Activated B cell treated with CpG ODN at 0.5 μM for 24 hours (primary cell): ENCODE measurements around the gene C5orf58. TPM values are rescaled to one million over a fixed set of nuclear protein-coding genes. Genes with fewer than 3 reads are reported as not detected.

Experiments
- ATAC-seq: fragments of 200-7000 bp; cut with Tn5 transposase; one replicate; pipeline ENCODE4 v1.10.0; 2021; ENCODE audit warnings: low read depth, mild to moderate bottlenecking, moderate library complexity
- CTCF ChIA-PET: fragments of 350-600 bp; sonication (Branson Sonifier 250); formaldehyde crosslinking; loops from one replicate; lab custom pipeline; 2021; ENCODE audit warnings: antibody characterized with exemption; lab: Charles Lee
- POLR2A ChIA-PET: fragments of 350-600 bp; sonication (Branson Sonifier 250); formaldehyde crosslinking; loops from one replicate; lab custom pipeline; 2021; ENCODE audit warnings: antibody characterized with exemption; lab: Charles Lee
- DNase-seq: peaks from one replicate; pipeline ENCODE4 v3.0.0; 2022
- H3K27ac Mint-ChIP-seq: one replicate; pipeline ENCODE4 v1.8.0; 2020; ENCODE audit warnings: mixed read lengths
- H3K27me3 Mint-ChIP-seq: one replicate; pipeline ENCODE4 v1.8.0; 2021; ENCODE audit warnings: mixed read lengths
- H3K36me3 Mint-ChIP-seq: one replicate; pipeline ENCODE4 v1.8.0; 2021; ENCODE audit warnings: low read depth, mixed read lengths
- H3K4me1 Mint-ChIP-seq: one replicate; pipeline ENCODE4 v1.8.0; 2021; ENCODE audit warnings: mixed read lengths
- H3K4me3 Mint-ChIP-seq: one replicate; pipeline ENCODE4 v1.8.0; 2020; ENCODE audit warnings: mild to moderate bottlenecking, mixed read lengths
- H3K9me3 Mint-ChIP-seq: one replicate; pipeline ENCODE4 v1.8.0; 2020; ENCODE audit warnings: mixed read lengths
- intact Hi-C: fragments of 100-400 bp; cut with micrococcal nuclease; formaldehyde crosslinking; loops from one replicate; pipeline ENCODE4 v1.15.1; 2024
- total RNA-seq: library from RNA; stranded (reverse); gene quantifications from 2 replicates; pipeline ENCODE4 v1.2.3, GENCODE V29; 2022
- TF ChIP-seq, protein P1 (sequence below): fragments of 200-600 bp; IDR thresholded peaks from one replicate; pipeline ENCODE4 v1.8.0; 2022; ENCODE audit warnings: antibody characterized with exemption, mild to moderate bottlenecking

The C5orf58 gene
- total RNA-seq, 1 donor from 2014 or later: not detected

GRCh38 chr5:170249355-170249754 lies 16.6 kb downstream of the C5orf58 start:
- no peaks in the 10 kb centered on the region for H3K27me3 Mint-ChIP-seq
- no peak overlapping the region for H3K27ac Mint-ChIP-seq
- intact Hi-C loops: no loop called here
- peaks cover 15% of the 10 kb centered on the region for H3K36me3 Mint-ChIP-seq
- ChIA-PET POLR2A (no interaction called here), CTCF (no interaction called here)
- ATAC-seq: no peak
- no peak overlapping the region for H3K4me3 Mint-ChIP-seq
- DNase-seq: no peak
- TF ChIP-seq, protein P1, sequence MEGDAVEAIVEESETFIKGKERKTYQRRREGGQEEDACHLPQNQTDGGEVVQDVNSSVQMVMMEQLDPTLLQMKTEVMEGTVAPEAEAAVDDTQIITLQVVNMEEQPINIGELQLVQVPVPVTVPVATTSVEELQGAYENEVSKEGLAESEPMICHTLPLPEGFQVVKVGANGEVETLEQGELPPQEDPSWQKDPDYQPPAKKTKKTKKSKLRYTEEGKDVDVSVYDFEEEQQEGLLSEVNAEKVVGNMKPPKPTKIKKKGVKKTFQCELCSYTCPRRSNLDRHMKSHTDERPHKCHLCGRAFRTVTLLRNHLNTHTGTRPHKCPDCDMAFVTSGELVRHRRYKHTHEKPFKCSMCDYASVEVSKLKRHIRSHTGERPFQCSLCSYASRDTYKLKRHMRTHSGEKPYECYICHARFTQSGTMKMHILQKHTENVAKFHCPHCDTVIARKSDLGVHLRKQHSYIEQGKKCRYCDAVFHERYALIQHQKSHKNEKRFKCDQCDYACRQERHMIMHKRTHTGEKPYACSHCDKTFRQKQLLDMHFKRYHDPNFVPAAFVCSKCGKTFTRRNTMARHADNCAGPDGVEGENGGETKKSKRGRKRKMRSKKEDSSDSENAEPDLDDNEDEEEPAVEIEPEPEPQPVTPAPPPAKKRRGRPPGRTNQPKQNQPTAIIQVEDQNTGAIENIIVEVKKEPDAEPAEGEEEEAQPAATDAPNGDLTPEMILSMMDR: no peak
- no peaks in the 10 kb centered on the region for H3K9me3 Mint-ChIP-seq
- peaks cover 11% of the 10 kb centered on the region for H3K4me1 Mint-ChIP-seq

- Mint-ChIP-seq H3K4me3 (no peak overlapping the region), H3K4me1 (peaks cover 14% of the 10 kb centered on the region), H3K27ac (no peak overlapping the region), H3K27me3 (no peaks in the 10 kb centered on the region), H3K9me3 (no peaks in the 10 kb centered on the region), H3K36me3 (peaks cover 15% of the 10 kb centered on the region)
- TF ChIP-seq, protein P1: no peak
- CTCF ChIA-PET: no interaction called here
- POLR2A ChIA-PET: no interaction called here
- DNase-seq (no peak), ATAC-seq (no peak)
- intact Hi-C loops: no loop called here
These were observed 18.1 kb downstream of the C5orf58 start for GRCh38 chr5:170250810-170251317.

DNA sequence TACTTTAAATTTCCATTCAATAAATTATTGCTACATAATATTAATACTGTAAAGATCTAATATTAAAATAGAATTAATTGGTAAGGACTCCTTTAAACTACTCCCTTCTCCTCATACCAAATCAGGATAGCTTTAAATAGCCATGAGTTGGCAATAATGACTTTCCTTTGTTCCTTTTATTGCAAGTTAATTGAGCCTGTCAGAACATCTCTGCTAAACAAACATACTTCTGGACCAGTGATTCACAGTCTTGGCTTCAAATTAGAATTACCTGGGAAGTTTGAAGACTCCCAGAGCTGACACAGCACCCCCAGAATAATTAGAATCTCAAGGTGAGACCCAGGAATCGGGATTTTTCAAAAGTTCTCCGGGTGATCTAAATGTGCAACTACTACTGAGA lies 18.7 kb downstream of the C5orf58 start:
- H3K9me3 Mint-ChIP-seq: no peaks in the 10 kb centered on the region
- no peak for ATAC-seq
- ChIA-PET POLR2A (no interaction called here), CTCF (no interaction called here)
- DNase-seq: no peak
- H3K36me3 Mint-ChIP-seq: peaks cover 18% of the 10 kb centered on the region
- H3K4me1 Mint-ChIP-seq: peaks cover 14% of the 10 kb centered on the region
- H3K4me3 Mint-ChIP-seq: no peak overlapping the region
- H3K27ac Mint-ChIP-seq: no peak overlapping the region
- H3K27me3 Mint-ChIP-seq: no peaks in the 10 kb centered on the region
- TF ChIP-seq, protein P1: no peak
- intact Hi-C loops: no loop called here

DNA sequence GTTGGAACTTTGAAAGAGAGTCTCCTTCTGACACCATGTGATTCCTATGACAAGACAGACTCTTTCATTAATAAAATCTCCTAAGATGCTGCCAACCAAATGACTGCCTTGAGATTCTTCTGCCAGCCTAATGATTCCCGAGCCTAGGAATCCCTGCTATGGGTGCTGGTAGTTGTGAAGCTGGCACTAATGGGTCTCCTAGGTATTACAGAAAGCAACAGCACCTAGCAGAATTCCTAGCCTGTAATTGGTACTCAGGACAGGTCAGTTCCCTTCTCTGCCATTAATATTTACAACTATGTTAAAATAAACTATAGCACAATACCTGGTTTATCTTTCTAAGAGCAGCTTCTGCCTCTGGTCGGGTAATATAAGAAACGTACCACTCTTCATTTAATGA lies 19.3 kb downstream of the C5orf58 start:
- Mint-ChIP-seq H3K36me3 (peaks cover 20% of the 10 kb centered on the region), H3K9me3 (no peaks in the 10 kb centered on the region), H3K4me3 (no peak overlapping the region), H3K27me3 (no peaks in the 10 kb centered on the region), H3K27ac (no peak overlapping the region), H3K4me1 (peaks cover 14% of the 10 kb centered on the region)
- ChIA-PET CTCF (no interaction called here), POLR2A (no interaction called here)
- no peak for ATAC-seq
- DNase-seq: no peak
- intact Hi-C loops: no loop called here
- TF ChIP-seq, protein P1: no peak

- TF ChIP-seq, protein P1: no peak
- POLR2A ChIA-PET: no interaction called here
- peaks cover 19% of the 10 kb centered on the region for H3K36me3 Mint-ChIP-seq
- H3K27ac Mint-ChIP-seq: no peak overlapping the region
- CTCF ChIA-PET: no interaction called here
- intact Hi-C loops: no loop called here
- H3K4me1 Mint-ChIP-seq: peaks cover 14% of the 10 kb centered on the region
- no peak overlapping the region for H3K4me3 Mint-ChIP-seq
- no peak for DNase-seq
- H3K27me3 Mint-ChIP-seq: no peaks in the 10 kb centered on the region
- no peaks in the 10 kb centered on the region for H3K9me3 Mint-ChIP-seq
- no peak for ATAC-seq
These were observed 20.1 kb downstream of the C5orf58 start for GRCh38 chr5:170252720-170253350.
